GM21576 (cell line): Measurements from ENCODE around the gene MKNK2.

ENCODE experiments used
- ATAC-seq: cut with Tn5 transposase; IDR thresholded peaks from one replicate; pipeline ENCODE4 v1.9.1; 2021; ENCODE audit warnings: mild to moderate bottlenecking, moderate library complexity; ENCODE audit not compliant: unreplicated experiment

MKNK2 gene

GRCh38 chr19:2058570-2059421 lies 7.8 kb upstream of the MKNK2 start:
- no peak for ATAC-seq

GRCh38 chr19:2057484-2058469 lies 6.7 kb upstream of the MKNK2 start:
- ATAC-seq, result no peak

- ATAC-seq, result no peak
These were observed 5.8 kb upstream of the MKNK2 start for GRCh38 chr19:2056837-2057192.

- ATAC-seq, result no peak
These were observed 5.1 kb upstream of the MKNK2 start for GRCh38 chr19:2055931-2056836.

- no peak for ATAC-seq
These were observed 3.7 kb upstream of the MKNK2 start for GRCh38 chr19:2054763-2055162.

- no peak for ATAC-seq
These were observed 2.8 kb upstream of the MKNK2 start for GRCh38 chr19:2053601-2054389.

- no peak for ATAC-seq
These were observed 995 bp upstream of the MKNK2 start for GRCh38 chr19:2051773-2052704.

GRCh38 chr19:2050349-2050990 lies 574 bp downstream of the MKNK2 start:
- ATAC-seq, result no peak

GRCh38 chr19:2049741-2050348 lies 1.2 kb downstream of the MKNK2 start:
- no peak for ATAC-seq

- ATAC-seq, result no peak
These were observed 1.9 kb downstream of the MKNK2 start for GRCh38 chr19:2048959-2049740.

- ATAC-seq, result no peak
These were observed 2.7 kb downstream of the MKNK2 start for GRCh38 chr19:2048104-2048958.

- ATAC-seq, result no peak
These were observed 3.5 kb downstream of the MKNK2 start for GRCh38 chr19:2047449-2048103.

- ATAC-seq, result no peak
These were observed 4.0 kb downstream of the MKNK2 start for GRCh38 chr19:2047076-2047448.

- ATAC-seq, result no peak
These were observed 4.8 kb downstream of the MKNK2 start for GRCh38 chr19:2046046-2046907.

GRCh38 chr19:2045501-2046045 lies 5.5 kb downstream of the MKNK2 start:
- ATAC-seq, result no peak
